ENCODE results near the gene CTDSP1.
A peak's percentile ranks its signal among the peaks of the same experiment; 100 is the strongest.

Gene CTDSP1

GRCh38 chr2:218383892-218384519 is 15.7 kb upstream of the CTDSP1 start:
- DNase-seq: no peak

DNA sequence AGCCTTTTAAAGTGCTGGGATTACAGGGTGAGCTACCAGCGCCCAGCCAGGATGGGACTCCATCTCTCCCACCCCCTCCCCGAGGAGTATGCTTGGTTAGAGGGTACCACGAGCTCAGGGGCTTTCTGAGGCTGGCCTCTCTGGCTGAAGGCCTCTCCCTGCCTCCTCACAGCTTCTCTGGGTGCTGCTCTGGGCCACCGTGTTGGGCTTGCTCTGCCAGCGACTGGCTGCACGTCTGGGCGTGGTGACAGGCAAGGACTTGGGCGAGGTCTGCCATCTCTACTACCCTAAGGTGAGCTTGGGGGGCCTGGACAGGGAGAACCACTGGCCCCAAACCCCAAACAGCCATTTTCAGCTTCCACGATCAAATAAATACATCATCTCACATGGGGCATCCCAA is 14.7 kb upstream of the CTDSP1 start:
- no peak for DNase-seq

GRCh38 chr2:218386505-218387368 is 12.9 kb upstream of the CTDSP1 start:
- DNase-seq: no peak

DNA sequence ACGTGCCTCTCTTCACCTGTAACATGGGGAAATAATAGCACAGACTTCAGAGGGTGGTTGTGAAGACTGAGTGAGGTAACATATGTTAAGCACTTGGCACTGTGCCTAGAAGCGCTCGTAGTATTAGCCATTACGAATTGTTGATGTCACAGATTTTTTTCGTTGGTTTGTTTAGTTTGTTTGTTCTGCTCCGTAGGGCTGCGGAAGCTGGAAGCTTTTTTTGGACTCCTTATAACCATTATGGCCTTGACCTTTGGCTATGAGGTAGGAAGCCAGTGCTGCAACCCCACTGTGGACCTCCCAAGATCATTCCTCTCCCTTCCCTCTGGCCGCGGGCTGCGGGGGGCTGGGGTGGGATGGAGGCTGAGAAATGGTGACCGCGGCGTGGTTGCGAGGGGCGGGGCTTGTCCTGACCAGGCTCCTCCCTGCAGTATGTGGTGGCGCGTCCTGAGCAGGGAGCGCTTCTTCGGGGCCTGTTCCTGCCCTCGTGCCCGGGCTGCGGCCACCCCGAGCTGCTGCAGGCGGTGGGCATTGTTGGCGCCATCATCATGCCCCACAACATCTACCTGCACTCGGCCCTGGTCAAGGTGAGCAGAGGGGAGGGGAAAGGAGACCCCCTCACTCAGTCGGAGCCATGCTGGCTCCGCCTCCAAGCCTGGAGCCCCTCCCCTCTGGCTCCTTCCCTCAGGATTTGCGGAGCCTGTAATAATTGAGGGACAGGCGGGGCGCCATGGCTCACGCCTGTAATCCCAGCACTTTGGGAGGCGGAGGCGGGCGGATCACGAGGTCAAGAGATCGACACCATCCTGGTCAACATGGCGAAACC is 12.1 kb upstream of the CTDSP1 start:
- DNase-seq: peak; percentile 51

DNA sequence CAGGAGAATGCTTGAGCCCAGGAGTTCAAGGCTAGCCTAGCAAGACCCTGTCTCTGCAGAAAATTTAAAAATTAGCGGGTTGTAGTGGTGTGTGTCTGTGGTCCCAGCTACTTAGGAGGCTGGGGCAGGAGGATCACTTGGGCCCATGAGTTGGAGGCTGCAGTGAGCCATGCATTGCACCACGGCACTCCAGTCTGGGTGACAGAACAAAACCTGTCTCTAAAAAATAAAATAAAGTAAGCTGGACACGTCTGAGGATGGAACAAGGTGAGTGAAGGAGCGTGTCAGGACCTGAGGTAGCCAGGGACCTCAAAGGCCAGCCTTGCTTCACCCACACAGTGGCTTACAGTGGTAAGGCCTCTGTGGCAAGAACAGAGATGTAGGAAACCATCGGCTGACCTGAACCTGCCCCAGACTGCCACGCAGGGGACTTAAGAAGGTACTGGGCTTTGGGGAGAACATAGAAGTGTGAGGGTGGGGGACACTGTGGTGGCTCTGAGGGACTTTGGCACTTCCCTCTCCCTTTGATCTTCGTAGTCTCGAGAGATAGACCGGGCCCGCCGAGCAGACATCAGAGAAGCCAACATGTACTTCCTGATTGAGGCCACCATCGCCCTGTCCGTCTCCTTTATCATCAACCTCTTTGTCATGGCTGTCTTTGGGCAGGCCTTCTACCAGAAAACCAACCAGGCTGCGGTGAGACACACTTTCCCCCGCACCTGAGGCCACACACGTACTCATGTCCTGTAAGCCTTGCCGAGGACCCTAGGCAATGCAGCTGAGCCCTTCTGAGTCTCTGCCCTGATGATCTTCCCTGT is 10.1 kb upstream of the CTDSP1 start:
- no peak for DNase-seq

GRCh38 chr2:218391202-218391601 is 8.5 kb upstream of the CTDSP1 start:
- no peak for DNase-seq

DNA sequence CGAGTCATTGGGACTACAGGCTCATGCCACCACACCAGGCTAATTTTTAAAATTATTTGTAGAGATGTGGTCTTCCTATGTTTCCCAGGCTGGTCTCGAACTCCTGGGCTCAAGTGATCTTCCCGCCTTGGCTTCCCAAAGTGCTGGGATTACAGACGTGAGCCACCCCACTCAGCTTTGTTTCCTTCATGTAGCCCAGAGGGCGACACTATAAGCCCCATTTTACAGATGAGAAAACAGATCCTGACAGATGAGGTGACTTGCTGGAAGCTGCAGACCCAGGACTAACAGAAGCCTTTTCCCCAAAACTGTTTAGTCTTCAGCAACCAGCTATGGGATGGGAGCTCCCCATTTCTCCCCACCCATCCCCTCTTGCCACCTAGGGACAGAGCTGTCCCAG is 7.2 kb upstream of the CTDSP1 start:
- no peak for DNase-seq

DNA sequence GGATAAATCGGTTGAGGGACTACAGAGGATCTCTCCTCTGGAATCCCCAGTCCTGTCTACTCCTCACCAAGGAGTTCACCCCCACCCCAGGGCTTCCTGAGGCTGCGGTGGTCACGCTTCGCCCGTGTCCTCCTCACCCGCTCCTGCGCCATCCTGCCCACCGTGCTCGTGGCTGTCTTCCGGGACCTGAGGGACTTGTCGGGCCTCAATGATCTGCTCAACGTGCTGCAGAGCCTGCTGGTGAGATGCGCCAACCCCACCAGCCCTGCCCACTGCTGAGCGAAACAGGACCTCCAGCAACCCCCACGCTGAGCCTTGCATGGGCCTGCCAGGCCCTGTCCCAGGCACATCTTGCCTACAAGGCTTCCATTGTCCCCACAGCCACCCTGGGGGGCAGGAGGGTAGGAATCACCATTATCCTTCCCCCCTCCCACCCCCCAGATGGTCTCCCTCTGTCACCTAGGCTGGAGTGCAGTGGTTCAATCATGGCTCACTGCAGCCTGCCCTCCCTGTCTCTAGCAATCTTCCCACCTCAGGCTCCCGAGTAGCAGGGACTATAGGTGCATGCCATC is 6.7 kb upstream of the CTDSP1 start:
- DNase-seq: no peak

DNA sequence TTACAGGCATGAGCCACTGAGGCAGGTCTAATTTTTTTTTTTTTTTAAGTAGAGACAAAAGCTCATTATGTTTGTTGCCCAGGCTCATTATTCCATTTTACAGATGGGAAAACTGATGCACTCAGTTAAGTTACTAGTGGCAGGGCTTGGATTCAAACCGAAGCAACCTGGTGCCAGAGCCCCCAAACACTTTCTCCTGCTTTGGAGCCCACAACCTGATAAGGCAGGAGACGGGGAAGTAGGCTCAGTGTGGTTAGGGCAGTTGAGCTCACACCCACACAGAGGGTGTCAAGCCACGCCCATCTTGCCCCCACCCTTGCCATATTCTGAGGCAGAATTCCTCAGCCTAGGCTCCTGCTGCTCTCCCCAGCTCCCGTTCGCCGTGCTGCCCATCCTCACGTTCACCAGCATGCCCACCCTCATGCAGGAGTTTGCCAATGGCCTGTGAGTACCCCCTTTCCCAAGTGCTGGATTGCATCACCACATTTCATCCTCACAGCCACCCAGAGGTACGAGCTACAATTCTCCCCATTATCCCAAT is 5.8 kb upstream of the CTDSP1 start:
- no peak for DNase-seq

- DNase-seq: no peak
Observed at GRCh38 chr2:218394298-218395089, 5.2 kb upstream of the CTDSP1 start.

DNA sequence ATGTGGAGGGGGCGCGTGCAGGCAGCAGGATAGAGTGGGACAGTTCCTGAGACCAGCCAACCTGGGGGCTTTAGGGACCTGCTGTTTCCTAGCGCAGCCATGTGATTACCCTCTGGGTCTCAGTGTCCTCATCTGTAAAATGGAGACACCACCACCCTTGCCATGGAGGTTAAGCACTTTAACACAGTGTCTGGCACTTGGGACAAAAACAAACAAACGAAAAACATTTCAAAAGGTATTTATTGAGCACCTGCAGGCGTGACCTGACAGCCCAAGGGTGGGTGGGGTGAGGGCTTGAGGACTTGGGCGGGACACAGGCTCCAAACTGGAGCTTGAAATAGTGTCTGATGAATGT is 4.6 kb upstream of the CTDSP1 start:
- DNase-seq: no peak

DNA sequence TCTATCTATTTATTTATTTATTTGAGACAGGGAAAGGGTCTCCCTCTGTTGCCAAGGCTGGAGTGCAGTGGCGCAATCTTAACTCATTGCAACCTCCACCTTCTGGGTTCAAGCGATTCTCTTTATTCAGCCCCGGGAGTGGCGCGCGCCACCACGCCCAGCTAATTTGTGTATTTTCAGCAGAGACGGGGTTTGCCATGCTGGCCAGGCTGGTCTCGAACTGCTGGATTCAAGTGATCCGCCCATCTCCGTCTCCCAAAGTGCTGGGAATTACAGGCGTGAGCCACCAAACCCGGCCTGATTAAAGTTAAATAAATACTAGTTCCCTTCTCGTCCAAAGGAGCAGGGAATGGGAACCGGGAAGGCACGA is 4.2 kb upstream of the CTDSP1 start:
- no peak for DNase-seq

DNA sequence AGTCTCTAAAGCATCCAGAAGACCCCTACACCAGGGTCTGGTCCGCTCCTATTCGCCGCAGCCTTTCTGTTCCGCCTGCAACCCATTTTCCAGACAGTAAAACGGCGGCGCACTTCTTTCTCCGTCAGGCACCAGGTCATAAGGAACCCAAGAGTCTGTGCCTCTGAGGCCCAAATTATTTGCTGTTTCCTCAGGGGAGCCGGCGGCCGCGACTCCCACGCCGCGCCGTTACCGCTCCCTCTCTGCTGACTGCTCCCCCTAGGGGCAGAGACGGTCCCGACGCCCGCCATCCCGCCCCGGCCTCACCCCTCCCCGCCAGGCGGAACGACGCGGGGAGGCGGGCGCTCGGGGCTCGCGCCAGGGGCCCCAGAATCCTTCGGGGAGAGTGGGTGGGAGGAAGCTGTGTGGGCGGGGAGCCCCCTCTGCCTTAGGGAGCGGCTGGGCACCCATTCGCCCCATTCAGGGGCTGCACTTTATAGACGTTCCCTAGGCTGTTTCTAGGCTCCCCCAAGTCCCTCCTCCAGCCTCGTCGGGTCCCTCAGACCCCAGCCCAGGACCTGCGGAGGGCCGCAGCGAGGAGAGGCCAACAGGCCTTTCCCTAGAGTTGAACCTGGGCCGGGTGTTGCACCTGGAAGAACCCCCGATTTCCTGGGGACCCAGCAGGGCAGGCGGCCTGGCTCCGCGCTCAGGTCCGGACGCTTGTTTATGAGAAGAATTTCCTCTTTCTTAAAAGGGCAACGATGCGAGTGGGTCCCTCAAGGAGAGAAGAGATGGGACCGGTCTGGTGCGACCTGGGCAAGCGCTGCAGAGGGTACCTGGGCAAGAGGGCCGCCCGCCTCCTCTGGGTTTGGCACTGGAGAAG is 3.6 kb upstream of the CTDSP1 start:
- peak; percentile 98 for DNase-seq

DNA sequence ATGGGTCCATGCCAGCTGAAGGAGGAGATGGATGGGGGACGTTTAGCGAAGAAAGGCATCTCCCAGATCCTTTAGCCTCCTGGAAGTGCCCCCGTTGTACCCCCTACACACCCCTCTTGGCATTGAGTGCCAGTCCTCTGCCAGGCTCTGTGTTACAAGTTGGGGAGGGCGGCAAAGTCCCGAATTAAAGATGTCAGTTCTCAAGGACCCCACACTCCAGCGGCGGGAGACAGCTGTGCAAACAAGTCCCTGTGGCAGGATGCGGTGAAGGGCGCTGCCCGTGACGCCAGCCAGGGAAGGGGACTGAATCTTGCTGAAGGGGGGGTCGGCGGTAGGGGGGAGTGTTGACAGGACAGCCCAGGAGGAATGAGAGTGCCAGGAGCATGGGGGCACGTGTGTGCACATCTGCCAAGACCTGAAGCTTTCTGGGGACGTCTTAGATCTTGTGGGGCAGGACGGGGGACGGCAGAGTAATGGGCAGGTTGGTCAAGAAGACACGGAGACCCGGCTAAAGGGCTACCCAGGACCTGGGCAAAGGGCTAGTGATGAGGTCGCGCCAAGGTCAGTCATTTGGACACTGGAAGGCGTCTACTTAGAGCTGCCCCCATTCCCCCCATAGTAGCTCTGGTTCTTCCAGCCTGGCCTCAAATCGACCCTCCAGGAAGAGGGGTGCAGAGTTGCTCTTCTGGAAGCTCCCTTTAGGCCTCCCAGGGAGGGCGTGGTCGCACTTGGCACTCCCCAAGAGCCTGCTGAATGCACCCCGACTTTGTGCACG is 2.8 kb upstream of the CTDSP1 start:
- DNase-seq: peak; percentile 64

GRCh38 chr2:218397463-218397819 is 2.2 kb upstream of the CTDSP1 start:
- no peak for DNase-seq

GRCh38 chr2:218397820-218398436 is 1.7 kb upstream of the CTDSP1 start:
- DNase-seq: peak; percentile 81

- DNase-seq: peak; percentile 84
Observed at GRCh38 chr2:218398437-218399390, 954 bp upstream of the CTDSP1 start.
